Activated T-cell treated with anti-CD3 and anti-CD28 coated beads for 24 hours (primary cell): Measurements from ENCODE around the gene ARID1B.
"Not testable (repeated sequence)": the region's sequence is repeated elsewhere in the genome, so short reads cannot be mapped to it uniquely, and the experiment has no call there.

Experiments used
- DNase-seq: peaks from one replicate; pipeline ENCODE4 v3.0.0-alpha.2; 2020; ENCODE audit warnings: low read depth

ARID1B gene

GRCh38 chr6:156940221-156940620 lies 163.0 kb downstream of the ARID1B start:
- DNase-seq, result no peak

GRCh38 chr6:156942266-156942665 lies 165.1 kb downstream of the ARID1B start:
- no peak for DNase-seq

- no peak for DNase-seq
Measured at GRCh38 chr6:156943166-156943565, 166.0 kb downstream of the ARID1B start.

GRCh38 chr6:156943816-156944215 lies 166.6 kb downstream of the ARID1B start:
- no peak for DNase-seq

GRCh38 chr6:156944412-156944811 lies 167.2 kb downstream of the ARID1B start:
- no peak for DNase-seq

GRCh38 chr6:156945789-156946172 lies 168.6 kb downstream of the ARID1B start:
- not testable (repeated sequence) for DNase-seq

- no peak for DNase-seq
Measured at GRCh38 chr6:156946370-156946936, 169.3 kb downstream of the ARID1B start.

- DNase-seq, result no peak
Measured at GRCh38 chr6:156948277-156948676, 171.1 kb downstream of the ARID1B start.

- no peak for DNase-seq
Measured at GRCh38 chr6:156948807-156949206, 171.6 kb downstream of the ARID1B start.

GRCh38 chr6:156949376-156949775 lies 172.2 kb downstream of the ARID1B start:
- no peak for DNase-seq

- no peak for DNase-seq
Measured at GRCh38 chr6:156950084-156950483, 172.9 kb downstream of the ARID1B start.

GRCh38 chr6:156950531-156950930 lies 173.4 kb downstream of the ARID1B start:
- DNase-seq, result no peak

- DNase-seq, result no peak
Measured at GRCh38 chr6:156952401-156952800, 175.2 kb downstream of the ARID1B start.

- DNase-seq, result no peak
Measured at GRCh38 chr6:156953127-156953478, 175.9 kb downstream of the ARID1B start.

GRCh38 chr6:156953479-156954146 lies 176.4 kb downstream of the ARID1B start:
- no peak for DNase-seq

- no peak for DNase-seq
Measured at GRCh38 chr6:156954191-156954590, 177.0 kb downstream of the ARID1B start.

GRCh38 chr6:156954816-156955215 lies 177.6 kb downstream of the ARID1B start:
- DNase-seq, result no peak

GRCh38 chr6:156955494-156956183 lies 178.5 kb downstream of the ARID1B start:
- no peak for DNase-seq

GRCh38 chr6:156956286-156956685 lies 179.1 kb downstream of the ARID1B start:
- no peak for DNase-seq

- DNase-seq, result no peak
Measured at GRCh38 chr6:156957931-156958547, 180.9 kb downstream of the ARID1B start.

- no peak for DNase-seq
Measured at GRCh38 chr6:156960525-156960924, 183.3 kb downstream of the ARID1B start.

GRCh38 chr6:156961282-156961892 lies 184.2 kb downstream of the ARID1B start:
- no peak for DNase-seq
